Cardiac fibroblast (primary cell): Measurements from ENCODE around the gene CCDC136.
A peak's percentile ranks its signal among the peaks of the same experiment; 100 is the strongest.

Experiments used
- DNase-seq, 2 donors: peaks; one replicate each; pipeline versions ENCODE4 v3.0.0 to v3.0.0-alpha.2; 2010; ENCODE audit warnings: low read depth in 2 of 2
- H3K4me3 ChIP-seq, 2 donors: replicated peaks in 1 of 2; 1 replicate in 1 of 2; 2 replicates in 1 of 2; pipeline ENCODE4 v1.5.1; 2011; ENCODE audit warnings: low read depth in 2 of 2, low read length in 2 of 2, mild to moderate bottlenecking in 2 of 2, moderate library complexity in 1 of 2
- TF ChIP-seq, protein P1 (sequence below): IDR thresholded peaks from one replicate; pipeline ENCODE4 v1.5.1; 2011; ENCODE audit warnings: low read depth, mild to moderate bottlenecking, low read length, inconsistent platforms

The CCDC136 gene

GRCh38 chr7:128856001-128856718, 64.4 kb downstream of the CCDC136 start:
- H3K4me3 ChIP-seq = no peak overlapping the region
- TF ChIP-seq, protein P1, sequence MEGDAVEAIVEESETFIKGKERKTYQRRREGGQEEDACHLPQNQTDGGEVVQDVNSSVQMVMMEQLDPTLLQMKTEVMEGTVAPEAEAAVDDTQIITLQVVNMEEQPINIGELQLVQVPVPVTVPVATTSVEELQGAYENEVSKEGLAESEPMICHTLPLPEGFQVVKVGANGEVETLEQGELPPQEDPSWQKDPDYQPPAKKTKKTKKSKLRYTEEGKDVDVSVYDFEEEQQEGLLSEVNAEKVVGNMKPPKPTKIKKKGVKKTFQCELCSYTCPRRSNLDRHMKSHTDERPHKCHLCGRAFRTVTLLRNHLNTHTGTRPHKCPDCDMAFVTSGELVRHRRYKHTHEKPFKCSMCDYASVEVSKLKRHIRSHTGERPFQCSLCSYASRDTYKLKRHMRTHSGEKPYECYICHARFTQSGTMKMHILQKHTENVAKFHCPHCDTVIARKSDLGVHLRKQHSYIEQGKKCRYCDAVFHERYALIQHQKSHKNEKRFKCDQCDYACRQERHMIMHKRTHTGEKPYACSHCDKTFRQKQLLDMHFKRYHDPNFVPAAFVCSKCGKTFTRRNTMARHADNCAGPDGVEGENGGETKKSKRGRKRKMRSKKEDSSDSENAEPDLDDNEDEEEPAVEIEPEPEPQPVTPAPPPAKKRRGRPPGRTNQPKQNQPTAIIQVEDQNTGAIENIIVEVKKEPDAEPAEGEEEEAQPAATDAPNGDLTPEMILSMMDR = no peak
- no peak for DNase-seq

DNA sequence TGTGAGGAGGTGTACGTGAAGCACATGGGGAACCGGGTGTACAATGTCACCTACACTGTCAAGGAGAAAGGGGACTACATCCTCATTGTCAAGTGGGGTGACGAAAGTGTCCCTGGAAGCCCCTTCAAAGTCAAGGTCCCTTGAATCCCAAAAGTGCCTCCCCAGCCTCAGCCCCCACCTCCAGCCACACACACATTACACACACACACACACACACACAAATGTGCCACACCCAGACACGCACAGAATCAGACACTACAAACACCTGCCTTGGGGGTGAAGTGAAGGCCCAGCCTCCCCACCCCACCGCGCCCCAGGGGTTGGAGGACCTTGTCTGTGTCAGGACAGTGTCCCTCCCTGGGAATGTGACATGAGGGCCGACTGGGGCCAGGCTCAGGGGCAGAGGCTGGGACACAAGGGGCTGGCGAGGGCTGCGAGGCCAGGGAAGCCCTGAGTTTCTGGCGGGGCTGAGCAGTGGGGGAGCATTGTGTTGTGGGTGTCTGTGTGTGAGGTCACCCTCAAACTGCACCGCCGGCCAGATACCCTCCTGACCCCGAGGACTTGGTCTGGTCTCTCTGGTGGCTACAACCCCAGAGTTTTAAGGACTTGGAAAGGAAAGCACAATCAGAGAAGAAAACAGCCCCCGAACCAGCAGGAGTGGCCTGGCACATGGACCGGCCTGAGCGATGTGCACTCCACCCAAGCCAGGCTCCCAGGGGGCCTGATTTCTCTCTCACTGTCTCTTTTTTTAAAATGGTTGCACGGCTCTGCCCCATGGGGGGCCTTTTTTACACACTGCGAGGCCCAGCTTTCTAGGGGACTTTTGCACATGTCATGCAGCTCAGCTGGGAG, 66.8 kb downstream of the CCDC136 start:
- TF ChIP-seq, protein P1 = no peak
- H3K4me3 ChIP-seq = no peak overlapping the region
- DNase-seq = no peak

GRCh38 chr7:128859232-128860157, 67.7 kb downstream of the CCDC136 start:
- DNase-seq = no peak
- H3K4me3 ChIP-seq = no peak overlapping the region
- TF ChIP-seq, protein P1 = no peak

DNA sequence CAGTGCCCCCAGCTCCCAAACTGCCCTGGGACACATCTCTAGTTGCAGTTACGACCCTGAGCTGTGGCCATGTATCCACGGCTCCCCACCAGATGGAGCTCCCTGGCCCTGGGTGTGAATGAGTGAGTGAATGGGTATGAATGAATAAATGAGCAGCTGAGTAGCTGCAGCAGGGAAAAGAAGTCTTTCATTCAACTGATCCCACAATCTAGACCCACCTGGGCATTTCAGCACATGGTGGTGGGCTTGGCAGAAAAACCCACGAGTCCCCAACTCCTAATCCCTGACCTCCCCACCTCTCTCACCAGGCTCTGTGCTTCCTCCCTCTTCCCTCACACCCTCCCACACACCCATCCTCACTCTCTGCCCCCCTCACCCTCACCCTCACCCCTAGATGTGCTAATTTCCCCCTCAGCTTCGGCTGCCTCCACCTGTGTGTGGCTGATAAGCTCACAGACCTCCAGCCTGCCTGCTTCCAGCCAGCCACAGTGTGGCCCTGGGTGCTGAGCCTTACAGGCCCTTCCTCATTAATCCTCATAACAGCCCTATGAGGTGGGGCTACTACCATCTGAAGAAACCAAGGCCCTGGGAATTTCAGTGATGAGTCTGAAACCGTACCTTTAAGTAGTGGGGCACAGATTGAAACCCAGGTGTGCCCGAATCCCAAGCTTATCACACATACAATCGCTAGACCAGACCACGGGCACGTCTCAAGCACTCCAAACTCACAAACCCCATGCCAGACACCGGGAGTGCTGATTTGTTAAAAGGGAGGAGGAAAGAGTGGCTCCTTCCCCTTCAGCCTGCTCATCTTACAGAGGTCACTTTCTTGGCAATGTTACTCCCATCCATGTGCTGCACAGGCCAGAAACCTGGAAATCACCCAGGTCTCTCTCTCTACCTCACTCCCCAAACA, 68.6 kb downstream of the CCDC136 start:
- TF ChIP-seq, protein P1 = peak; percentile 28
- peak; percentile 40 to 72 for DNase-seq
- no peak overlapping the region for H3K4me3 ChIP-seq

DNA sequence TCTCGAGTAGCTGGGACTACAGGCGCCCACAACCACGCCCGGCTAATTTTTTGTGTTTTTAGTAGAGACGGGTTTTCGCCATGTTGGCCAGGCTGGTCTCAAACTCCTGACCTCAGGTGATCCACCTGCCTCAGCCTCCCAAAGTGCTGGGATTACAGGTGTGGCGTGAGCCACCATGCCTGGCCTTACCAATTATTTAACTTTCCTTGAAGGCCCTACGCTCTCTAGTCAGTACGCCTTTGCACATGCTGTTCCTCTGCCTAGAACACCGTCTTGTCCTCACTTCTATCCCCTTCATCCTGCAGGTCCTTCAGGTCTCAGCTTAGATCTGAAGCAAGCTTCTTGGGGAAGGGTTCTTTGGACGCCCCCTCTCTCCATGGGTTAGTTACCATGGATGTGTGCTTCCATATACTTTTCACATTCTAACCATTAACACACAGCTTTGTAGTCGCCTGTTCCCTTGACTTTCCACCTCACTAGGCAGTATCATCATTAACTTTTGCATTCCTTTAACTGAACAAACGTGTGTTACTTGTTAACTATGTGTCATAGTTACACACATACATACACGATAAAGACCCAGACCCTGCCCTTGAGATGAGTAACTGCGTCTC, 70.3 kb downstream of the CCDC136 start:
- DNase-seq = no peak
- TF ChIP-seq, protein P1 = no peak
- peak overlapping the region; percentile 13 to 97 for H3K4me3 ChIP-seq
